Fibroblast of skin of right biceps (primary cell): ENCODE measurements around the gene MOGAT2.

Source experiments
- DNase-seq: peaks from one replicate; pipeline ENCODE4 v3.0.0-alpha.2; 2013

MOGAT2 gene

GRCh38 chr11:75781831-75782230 lies 64.2 kb downstream of the MOGAT2 start:
- no peak for DNase-seq
